HG03520 (cell line): ENCODE data around the gene WDR4.
"Not testable (repeated sequence)": the region's sequence is repeated elsewhere in the genome, so short reads cannot be mapped to it uniquely, and the experiment has no call there.

Experiments used
- ATAC-seq: cut with Tn5 transposase; IDR thresholded peaks from one replicate; pipeline ENCODE4 v1.9.1; 2021; ENCODE audit warnings: mild to moderate bottlenecking, moderate library complexity; ENCODE audit not compliant: unreplicated experiment

Gene WDR4

DNA sequence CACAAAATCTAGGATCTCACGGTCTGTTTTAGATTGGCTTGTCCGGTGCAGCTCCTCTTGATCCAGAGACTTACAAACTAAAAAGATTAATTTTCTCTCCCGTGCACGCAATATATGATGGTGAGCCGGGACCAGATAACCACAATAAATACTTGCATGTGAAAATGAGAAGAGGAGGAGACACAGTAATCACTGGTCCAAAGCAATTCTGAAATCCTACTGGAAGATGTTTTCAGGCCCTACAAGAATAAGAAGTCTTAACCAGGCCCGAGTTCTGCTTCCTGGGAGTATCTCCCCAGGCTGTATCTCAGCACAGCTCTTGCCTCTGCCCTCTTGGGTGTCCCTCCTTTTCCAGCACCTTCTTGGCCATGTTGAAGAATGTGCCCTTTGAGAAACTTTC is 1.0 kb upstream of the WDR4 start:
- no peak for ATAC-seq

DNA sequence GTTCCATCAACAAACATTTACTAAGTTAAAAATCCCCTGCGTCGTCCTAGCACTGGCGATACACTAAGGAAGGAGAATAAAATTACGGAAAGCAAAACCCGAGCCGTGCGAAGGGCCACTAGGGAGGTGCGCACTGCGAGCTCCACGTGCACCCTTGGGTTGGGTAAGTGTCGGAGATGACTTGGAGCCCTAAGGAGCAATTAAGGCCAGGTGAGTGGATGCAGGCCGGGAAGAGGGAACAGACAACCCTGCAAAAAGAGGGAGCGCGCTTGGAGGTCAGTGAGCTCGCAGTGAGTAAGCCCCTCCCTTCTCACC is 704 bp downstream of the WDR4 start:
- ATAC-seq = peak; percentile 14

DNA sequence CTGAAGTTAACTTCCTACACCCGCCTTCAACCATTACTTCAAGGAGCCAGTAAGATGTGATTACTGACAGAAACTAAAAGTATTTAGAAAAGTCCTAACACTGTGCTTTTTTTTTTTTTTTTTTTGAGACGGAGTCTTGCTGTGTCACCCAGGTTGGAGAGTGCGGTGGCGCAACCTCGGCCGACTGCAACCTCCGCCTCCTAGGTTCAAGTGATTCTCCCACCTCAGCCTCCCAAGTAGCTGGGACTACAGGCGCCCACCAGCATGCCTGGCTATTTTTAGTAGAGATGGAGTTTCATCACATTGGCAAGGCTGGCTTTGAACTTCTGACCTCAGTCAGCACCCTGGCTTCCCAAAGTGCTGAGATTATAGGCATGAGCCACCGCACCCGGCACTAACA is 3.5 kb downstream of the WDR4 start:
- ATAC-seq = not testable (repeated sequence)

DNA sequence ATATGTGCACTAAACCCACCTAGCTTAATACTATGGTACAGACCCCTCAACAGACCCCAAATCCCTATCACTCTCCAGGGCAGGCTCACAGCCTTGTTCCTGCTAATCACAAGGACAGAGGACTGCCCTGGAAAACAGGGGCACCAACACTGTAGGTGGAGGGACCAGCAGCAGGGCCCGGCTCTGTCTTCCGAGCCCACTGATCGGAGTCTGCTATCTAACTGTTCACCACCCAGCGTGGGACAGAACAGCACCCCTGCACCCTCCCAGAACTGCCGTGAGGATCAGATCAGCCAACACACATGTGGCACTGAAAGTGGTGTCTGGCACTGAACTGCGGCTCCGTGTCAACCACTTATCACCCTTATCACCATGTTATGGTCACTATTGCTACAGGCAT is 6.2 kb downstream of the WDR4 start:
- no peak for ATAC-seq

DNA sequence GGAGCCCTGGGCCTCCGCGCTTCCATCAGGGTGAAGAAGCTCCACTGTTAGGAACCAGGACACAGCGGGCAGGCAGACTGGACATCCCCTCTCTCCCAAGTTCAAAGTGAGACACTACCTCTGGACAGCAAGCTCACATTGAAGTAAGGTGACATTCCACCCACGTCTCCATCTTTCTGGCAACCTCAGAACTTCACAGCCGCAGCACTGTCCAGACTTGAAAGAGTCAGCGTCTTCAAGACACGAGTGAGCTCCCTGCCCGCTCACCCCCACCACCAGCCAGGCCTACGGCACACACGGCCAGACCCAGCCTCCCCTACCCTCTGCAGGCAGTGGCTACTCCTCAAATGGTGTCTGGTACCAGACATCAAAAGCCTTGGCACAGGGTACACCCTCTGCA is 11.1 kb downstream of the WDR4 start:
- no peak for ATAC-seq

DNA sequence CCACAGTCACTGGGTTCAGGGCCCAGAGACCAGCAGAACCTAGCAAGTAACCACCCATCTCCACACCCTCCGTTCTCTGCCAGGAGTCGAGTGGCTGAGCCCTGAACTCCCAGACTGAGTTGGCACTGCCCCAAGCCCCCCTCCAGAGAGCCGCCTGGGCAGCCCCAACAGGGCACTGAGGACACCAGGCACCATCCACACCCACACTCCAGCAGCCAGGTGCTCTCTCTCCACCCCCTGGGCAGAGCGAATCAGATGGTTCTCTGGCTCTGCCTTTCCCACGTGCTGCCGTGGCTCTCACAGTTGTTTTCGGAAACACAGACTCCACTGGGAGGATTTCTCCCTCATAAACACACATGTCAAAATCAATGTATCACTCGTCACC is 13.6 kb downstream of the WDR4 start:
- no peak for ATAC-seq

DNA sequence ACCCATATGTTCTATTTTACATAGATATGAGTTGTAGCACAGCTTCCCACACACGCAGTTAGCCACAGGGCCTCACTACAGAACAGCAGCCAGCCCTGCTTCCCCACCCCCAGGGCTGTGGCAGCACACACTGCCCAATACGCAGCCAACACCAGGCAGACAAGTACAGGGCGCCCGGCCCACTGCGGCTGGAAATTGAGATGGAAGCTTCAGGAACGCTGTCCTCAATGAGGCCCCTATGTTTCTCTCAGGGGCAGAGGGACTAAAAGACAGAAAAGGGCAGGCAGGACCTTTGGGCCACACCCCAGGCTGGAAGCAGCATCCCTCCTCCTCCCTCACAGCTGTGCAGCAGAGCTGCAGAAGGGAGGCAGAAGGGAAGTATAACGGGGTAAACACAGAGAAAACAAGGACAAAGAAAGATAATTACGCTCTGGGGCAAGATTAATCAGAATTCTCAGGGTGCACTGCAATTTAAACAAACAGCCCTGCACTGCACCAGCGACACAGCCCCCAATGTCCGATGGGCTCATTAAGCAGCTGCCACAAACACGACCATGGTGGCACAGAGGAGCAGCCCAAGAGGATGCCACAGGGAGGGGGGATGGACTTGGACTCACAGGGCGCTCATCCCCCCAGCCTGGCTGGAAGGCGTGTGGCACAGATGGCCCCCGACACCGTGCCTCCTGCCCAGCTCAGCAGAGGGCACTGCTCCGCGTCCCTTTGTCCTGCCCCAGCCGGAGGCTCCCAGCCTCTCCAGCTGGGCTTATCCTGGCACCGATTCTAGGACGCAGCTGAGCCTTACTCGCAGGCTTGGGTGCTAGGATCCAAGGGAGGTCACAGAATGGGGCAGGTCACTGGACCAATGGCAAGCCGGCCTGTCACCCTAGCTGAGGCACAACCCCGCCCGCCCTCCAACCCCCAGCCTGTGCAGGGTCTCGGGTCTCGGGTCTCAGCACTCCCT is 14.2 kb downstream of the WDR4 start:
- no peak for ATAC-seq

DNA sequence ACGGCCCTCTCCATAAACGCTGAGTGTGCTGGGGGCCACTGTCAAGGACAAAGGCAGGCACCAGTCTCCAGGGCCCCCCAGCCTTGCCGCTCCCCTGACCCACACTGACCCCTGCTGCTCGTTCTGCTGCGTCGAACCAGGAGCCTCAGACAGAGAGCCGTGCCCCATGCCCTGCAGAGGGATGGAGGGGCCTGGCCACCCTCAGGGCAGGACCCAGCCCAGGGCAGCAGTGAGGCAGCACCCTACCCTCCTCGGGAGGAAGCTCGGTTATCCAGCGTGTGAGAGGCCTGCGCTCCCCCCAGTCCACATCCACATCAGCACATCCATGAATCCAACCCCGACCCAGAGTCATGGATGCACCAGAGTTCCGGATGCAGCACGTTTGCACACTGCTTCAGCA is 15.1 kb downstream of the WDR4 start:
- no peak for ATAC-seq

DNA sequence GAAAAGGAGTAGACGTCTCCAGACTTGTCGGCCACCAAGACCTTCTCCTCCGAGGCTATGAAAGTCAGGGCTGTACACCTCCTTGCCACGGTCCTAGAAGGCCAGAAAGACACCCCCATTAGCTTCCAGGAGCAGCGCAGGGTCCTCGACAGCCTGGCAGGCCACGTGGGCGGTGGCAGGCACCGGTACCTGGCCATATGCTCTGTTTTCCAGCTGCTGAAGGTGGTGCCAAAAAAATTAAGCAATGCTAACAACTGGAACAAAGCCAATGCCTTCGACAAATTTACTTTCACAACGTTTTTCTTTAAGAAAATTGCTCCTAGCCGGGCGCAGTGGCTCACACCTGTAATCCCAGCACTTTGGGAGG is 15.9 kb downstream of the WDR4 start:
- ATAC-seq = no peak

DNA sequence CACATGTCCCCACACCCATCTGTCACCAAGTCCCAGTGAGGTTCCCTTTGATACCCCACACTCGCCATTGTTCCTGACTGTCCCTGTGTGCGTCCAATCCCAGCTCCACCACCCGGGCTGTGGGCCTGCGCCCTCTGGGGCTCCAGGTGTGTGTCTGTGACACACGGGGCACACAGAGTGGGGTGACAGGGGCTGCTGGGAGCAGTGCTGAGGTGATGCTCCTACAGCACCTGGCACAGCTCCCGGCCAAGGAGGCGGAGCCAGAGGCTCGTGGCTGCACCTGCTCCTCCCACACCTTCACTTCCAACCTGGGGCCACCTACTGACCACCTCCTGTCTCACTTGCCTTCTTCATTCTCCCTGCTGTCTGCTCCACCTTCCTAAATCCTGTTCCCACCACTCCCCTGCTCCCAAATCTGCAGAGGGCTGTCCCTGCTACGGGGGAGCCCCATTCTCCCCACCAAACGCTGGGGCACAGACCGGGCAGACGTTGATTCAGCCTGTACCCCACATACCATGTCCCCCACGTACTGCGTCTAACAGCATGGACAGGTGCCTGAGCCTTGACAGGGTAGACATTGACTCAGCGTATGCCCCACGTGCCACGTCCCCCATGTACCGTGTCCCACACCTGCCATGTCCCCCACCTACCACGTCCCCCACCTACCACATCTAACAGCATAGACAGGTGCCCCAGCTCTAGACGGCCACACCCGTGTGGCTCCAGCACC is 16.4 kb downstream of the WDR4 start:
- ATAC-seq = no peak

DNA sequence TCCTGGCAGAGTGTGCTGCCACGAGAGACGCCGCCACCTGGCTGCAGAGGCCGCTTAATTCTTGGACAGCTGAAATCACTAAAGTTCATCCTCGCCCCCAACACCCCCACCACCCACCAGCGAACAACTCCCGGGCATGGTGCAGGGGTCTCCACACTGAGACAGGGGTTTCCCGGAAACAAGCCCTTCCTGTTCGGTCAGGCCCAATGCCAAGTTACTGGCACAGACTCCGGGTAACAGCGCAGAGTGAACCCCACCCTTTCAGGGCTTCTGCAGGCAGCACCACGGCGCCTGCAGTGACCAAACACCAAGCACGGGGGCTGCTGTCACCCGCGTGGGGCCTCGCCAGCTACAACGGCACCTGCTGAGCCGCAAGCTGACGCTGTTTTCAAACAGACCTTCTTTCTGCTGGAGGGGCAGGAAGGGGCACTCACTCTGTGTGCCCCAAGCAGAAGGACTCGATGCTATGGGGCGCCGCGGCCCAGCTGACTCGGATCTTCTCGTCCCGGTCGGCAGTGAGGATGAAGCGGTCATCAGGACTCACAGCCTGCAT is 17.4 kb downstream of the WDR4 start:
- no peak for ATAC-seq

DNA sequence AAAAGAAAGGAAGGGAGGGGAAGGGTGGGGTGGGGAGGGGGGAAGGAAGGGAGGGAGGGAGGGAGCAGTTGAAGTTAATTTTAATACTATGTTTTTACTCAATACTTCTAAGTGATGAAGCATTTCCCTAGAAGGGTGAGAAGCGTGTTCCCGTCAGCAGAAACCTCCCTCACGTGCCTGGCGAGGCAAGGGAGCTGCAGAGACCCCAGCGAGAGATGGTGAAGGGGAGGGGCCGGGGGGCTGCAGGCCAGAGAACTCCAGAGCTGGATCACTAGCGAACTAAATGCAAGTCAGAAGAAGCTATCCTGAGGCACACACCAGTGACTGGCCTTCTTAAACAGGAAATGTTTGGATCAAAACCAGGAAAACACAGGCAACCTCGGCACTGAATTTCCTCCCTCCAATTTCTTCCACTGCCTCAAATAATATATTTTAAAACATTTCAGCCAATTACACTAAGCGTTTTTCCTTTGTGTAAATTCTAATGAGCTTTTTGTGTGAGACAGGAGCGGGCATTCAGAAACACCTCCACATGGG is 18.0 kb downstream of the WDR4 start:
- ATAC-seq = no peak

DNA sequence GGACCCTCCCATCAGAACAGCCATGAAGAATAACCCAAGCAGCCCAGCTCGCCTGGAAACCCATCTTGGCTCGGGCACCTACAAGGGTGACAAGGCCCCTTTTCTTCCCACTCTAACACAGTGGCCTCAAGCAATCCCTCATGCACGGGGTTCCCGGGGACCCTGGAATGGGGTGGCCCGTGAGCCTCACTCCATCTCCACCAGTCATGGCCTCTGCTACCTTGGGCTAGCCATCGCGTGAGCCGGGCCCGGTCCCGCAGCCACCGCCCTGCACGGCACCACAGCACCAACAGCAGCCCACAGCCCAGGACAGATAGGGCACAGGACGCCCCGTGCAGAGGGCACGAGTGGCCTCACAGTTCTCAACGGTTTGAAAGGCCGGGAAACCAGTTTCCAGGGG is 19.0 kb downstream of the WDR4 start:
- ATAC-seq = no peak

DNA sequence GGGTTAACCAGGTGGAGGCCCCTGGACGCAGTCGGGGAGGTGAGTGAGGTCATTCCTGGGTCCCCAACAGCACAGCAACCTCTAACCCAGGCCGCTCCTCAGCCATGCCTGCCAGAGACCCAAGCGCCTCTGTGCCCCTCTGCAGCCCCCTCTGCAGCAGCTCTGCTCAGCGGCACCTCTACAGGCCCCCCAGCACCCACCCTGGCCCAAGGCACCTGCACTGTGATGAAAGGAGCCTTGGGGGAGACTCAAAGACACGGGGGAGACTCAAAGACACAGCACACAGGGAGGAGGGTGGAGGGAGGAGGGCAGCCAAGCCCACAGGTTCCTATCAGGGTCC is 19.5 kb downstream of the WDR4 start:
- ATAC-seq = no peak

DNA sequence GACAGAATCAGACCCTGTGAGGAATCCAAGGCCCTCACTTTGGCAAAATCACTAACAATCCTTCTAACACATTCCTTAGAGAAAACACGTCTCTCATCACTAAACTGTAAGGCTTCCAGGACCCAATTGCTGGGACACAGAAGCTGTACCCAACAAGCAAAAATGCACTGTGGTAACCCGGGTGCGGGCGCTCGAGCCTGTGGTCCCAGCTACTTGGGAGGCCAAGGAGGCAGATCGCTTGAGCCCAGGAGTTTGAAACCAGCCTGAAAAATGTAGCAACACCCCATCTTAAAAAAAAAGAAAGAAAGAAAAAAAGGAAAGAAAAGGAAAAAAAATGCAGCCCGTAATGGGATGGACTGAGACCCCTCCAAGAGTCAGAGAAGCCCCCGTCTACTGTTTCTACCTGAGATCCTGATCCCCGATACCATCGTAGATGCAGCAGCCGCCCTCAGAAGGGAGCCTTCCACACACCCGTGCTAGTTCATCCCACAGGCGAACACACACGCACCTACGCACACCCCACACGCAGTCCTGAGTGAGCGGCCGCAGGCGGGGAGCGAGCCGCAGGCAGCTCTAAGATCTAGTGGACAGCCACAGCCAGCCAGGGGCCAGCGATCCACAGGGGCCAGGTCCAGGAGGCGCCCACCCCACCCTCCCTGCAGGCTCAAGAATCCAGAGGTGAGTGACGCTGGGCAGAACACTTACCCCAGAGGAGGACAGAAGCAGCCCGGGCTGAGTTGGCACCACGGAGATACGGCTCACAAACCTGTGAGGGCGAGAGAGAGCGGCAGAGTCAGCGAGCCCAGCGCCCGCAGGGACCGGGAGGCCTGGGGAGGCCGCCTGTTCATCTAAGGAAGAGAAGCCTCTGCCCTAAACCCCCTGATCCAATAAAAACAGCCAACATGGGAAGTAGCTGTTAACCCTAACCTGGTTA is 20.1 kb downstream of the WDR4 start:
- no peak for ATAC-seq

DNA sequence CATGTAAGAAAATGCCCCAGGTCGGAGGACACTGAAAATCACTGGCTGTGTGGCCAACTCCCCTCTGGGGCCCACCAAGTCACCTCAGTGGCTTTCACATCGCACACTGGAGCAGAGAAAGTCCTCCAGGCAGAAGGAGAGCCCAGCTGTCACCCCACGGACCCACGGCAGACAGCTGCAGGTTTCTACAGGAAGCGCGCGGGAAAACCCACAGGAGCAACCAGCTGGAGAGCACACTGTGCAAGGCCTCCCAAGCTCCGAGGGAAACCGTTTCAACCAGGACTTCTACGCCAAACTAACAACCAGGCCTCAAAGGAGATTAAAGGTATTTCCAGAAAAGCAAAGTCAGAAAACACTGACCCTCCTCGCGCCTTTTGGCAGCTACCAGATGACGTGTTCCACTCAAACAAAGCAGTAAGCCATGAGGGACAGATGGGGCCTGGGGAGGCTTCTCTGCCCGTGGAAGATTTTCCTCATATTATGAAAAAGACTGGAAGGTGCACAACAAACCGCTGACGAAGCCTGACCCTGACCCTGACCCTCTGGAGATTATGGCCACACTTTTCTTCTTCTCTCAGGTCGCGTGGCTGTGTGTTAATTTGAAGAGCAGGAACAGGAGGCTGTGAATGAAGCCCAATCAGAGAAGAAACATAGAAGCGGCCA is 21.0 kb downstream of the WDR4 start:
- ATAC-seq = no peak

DNA sequence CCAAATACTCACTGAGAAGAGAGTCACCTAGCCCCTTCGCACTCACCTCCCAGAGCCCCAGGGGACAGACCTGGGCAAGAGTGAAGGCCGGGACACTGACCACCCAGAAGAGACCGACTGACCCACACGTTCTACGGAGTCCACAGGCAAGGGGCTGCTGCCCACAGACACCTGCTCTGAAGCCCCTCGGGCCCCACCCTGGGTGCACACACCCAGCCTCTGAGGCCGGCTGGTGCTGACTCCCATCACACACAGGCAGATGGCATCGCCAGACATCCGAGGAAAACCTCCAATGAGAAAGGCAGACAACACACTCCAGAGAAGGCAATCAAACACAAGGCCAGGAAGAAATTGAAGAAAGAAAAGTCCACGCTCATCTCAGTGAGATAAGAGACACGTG is 22.1 kb downstream of the WDR4 start:
- ATAC-seq = no peak

DNA sequence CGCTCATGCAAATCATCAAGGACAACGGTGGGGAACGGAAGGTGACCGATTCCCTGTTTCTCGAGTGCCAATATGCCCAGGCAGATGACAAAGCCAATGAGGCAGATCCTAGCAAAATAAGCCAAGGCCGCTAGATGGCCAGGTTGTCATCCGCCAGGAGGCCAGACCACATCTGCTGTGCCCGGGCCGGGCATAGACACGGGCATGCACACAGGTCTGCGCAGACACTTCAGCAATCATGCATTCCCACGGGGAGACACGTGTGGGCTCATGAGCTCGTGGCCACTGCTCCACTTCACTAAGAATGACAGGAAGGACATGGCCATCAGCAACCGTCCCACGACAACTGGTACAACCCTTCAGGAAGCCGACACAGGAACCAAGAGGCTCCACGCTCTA is 23.4 kb downstream of the WDR4 start:
- no peak for ATAC-seq

DNA sequence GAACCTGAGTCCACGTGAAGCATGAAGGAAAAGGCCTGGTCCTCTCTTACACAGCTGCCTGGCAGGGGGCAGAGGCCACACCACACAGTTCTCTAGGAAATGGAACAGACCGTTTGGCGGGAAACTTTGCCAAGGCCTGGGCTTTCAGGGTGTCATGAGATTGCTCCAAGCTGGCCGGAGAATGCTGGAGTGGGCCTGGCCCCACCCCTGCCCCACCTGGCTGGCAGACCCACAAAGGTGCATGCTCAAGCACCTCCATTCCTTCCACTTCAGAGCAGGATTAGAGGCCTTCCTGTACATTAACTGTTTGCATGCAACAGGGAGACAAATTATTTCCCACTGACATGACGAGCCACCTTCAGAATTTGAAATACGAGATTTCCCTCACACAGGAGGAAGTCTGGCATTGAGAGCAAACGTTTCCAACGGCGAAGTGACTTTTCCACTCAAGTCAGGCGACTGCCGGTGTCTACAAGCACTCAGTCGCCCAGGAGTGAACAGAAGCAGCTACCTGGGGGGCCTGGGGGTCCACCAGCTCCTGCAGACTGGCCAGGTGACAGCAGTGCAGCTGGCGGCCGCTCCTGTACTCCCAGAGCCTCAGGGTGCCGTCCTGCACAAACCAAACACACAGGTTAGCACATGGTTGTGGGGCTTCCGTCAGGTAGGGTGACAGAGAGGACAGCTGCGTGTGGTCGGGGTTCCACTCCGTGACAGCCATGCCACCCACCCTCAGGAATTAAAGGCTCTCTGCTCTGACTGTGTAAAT is 24.0 kb downstream of the WDR4 start:
- no peak for ATAC-seq
